ENCODE results near the gene ULBP1. TPM values are rescaled to one million over a fixed set of nuclear protein-coding genes. Genes with fewer than 3 reads are reported as not detected.

ULBP1 gene
- total RNA-seq, 1 donor from 2014 or later = 29.8 TPM

- Mint-ChIP-seq H3K27ac (ENCODE audit: unreplicated experiment) (no peak overlapping the region), H3K4me1 (ENCODE audit: low read depth) (peaks cover 13% of the 10 kb centered on the region), H3K36me3 (ENCODE audit: low read depth) (peaks cover 2% of the 10 kb centered on the region), H3K27me3 (ENCODE audit: low read depth) (peaks cover 59% of the 10 kb centered on the region), H3K9me3 (ENCODE audit: low read depth) (no peaks in the 10 kb centered on the region), H3K4me3 (ENCODE audit: unreplicated experiment) (no peak overlapping the region)
- TF ChIP-seq, protein P1, sequence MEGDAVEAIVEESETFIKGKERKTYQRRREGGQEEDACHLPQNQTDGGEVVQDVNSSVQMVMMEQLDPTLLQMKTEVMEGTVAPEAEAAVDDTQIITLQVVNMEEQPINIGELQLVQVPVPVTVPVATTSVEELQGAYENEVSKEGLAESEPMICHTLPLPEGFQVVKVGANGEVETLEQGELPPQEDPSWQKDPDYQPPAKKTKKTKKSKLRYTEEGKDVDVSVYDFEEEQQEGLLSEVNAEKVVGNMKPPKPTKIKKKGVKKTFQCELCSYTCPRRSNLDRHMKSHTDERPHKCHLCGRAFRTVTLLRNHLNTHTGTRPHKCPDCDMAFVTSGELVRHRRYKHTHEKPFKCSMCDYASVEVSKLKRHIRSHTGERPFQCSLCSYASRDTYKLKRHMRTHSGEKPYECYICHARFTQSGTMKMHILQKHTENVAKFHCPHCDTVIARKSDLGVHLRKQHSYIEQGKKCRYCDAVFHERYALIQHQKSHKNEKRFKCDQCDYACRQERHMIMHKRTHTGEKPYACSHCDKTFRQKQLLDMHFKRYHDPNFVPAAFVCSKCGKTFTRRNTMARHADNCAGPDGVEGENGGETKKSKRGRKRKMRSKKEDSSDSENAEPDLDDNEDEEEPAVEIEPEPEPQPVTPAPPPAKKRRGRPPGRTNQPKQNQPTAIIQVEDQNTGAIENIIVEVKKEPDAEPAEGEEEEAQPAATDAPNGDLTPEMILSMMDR (IDR thresholded peaks at IDR 0.05) = no peak
- no peak for DNase-seq (ENCODE audit: low spot score)
Observed at GRCh38 chr6:149979293-149979692, 15.6 kb downstream of the ULBP1 start.

DNA sequence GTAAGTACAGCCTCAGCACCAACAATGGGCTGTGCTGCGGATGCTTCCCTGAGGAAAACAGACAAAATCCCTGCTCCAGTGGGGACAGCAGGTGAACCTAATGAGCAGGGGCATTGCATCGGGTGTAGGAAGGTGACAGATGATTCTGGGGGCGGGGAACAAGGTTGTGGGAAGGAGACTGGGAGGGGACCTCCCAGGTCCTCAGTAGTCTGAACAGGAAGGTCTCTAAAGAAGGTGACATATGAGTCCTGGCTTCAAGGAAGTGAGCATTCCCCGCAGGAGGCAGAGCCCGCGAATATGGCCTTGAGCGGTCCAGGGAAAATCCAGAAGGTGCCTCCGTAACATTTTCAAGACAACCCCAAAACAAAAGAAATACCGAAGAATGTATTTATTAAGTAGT is 19.4 kb downstream of the ULBP1 start:
- Mint-ChIP-seq H3K4me1 (ENCODE audit: low read depth) (peaks cover 16% of the 10 kb centered on the region), H3K27ac (ENCODE audit: unreplicated experiment) (no peak overlapping the region), H3K27me3 (ENCODE audit: low read depth) (peaks cover 74% of the 10 kb centered on the region), H3K36me3 (ENCODE audit: low read depth) (peaks cover 6% of the 10 kb centered on the region), H3K9me3 (ENCODE audit: low read depth) (peaks cover 6% of the 10 kb centered on the region), H3K4me3 (ENCODE audit: unreplicated experiment) (no peak overlapping the region)
- no peak for DNase-seq (ENCODE audit: low spot score)
- TF ChIP-seq, protein P1 (IDR thresholded peaks at IDR 0.05) = no peak

GRCh38 chr6:149984773-149985172 is 21.0 kb downstream of the ULBP1 start:
- Mint-ChIP-seq H3K4me1 (ENCODE audit: low read depth) (peaks cover 18% of the 10 kb centered on the region), H3K4me3 (ENCODE audit: unreplicated experiment) (no peak overlapping the region), H3K36me3 (ENCODE audit: low read depth) (peaks cover 14% of the 10 kb centered on the region), H3K9me3 (ENCODE audit: low read depth) (peaks cover 11% of the 10 kb centered on the region), H3K27ac (ENCODE audit: unreplicated experiment) (no peak overlapping the region), H3K27me3 (ENCODE audit: low read depth) (peaks cover 79% of the 10 kb centered on the region)
- TF ChIP-seq, protein P1 (IDR thresholded peaks at IDR 0.05) = no peak
- DNase-seq (ENCODE audit: low spot score) = no peak

GRCh38 chr6:149985481-149985937 is 21.8 kb downstream of the ULBP1 start:
- peaks cover 11% of the 10 kb centered on the region for H3K9me3 Mint-ChIP-seq (ENCODE audit: low read depth)
- peaks cover 82% of the 10 kb centered on the region for H3K27me3 Mint-ChIP-seq (ENCODE audit: low read depth)
- no peak for DNase-seq (ENCODE audit: low spot score)
- H3K27ac Mint-ChIP-seq (ENCODE audit: unreplicated experiment) = no peak overlapping the region
- H3K4me3 Mint-ChIP-seq (ENCODE audit: unreplicated experiment) = no peak overlapping the region
- TF ChIP-seq, protein P1 (IDR thresholded peaks at IDR 0.05) = no peak
- H3K36me3 Mint-ChIP-seq (ENCODE audit: low read depth) = peaks cover 17% of the 10 kb centered on the region
- H3K4me1 Mint-ChIP-seq (ENCODE audit: low read depth) = peaks cover 25% of the 10 kb centered on the region

- peaks cover 11% of the 10 kb centered on the region for H3K9me3 Mint-ChIP-seq (ENCODE audit: low read depth)
- DNase-seq (ENCODE audit: low spot score) = no peak
- TF ChIP-seq, protein P1 (IDR thresholded peaks at IDR 0.05) = no peak
- no peak overlapping the region for H3K27ac Mint-ChIP-seq (ENCODE audit: unreplicated experiment)
- peaks cover 17% of the 10 kb centered on the region for H3K36me3 Mint-ChIP-seq (ENCODE audit: low read depth)
- H3K4me3 Mint-ChIP-seq (ENCODE audit: unreplicated experiment) = no peak overlapping the region
- H3K4me1 Mint-ChIP-seq (ENCODE audit: low read depth) = peaks cover 20% of the 10 kb centered on the region
- H3K27me3 Mint-ChIP-seq (ENCODE audit: low read depth) = peaks cover 87% of the 10 kb centered on the region
Observed at GRCh38 chr6:149987602-149988107, 23.9 kb downstream of the ULBP1 start.
